Measurements from ENCODE around the gene SMOC1. TPM values are rescaled to one million over a fixed set of nuclear protein-coding genes. Genes with fewer than 3 reads are reported as not detected.

Gene SMOC1
- total RNA-seq, 1 donor from 2014 or later = 10.9 TPM

DNA sequence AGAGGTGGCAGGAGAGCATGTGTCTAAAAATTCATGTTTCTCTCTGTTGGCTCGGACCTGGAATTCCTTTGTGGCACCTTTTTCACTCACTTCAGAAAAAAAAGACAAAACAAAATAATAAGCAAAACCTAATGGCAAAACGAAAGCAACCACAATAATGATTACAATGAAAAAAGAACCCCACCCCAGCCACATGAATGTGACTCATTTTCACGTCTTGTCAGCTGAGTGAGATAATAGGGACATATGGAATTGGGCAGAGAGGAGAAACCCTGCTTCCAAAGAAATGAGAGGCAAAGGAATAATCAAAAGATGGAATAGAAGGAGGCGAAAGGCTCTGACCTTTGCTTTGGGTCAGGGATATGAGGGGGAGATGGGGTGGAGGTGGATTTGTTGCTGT is 166.1 kb downstream of the SMOC1 start:
- Mint-ChIP-seq H3K27ac (no peak overlapping the region), H3K36me3 (ENCODE audit: insufficient read depth) (no peaks in the 10 kb centered on the region), H3K9me3 (ENCODE audit: low read depth) (no peaks in the 10 kb centered on the region), H3K4me1 (ENCODE audit: low read depth) (peaks cover 16% of the 10 kb centered on the region), H3K4me3 (ENCODE audit: low read depth) (no peak overlapping the region), H3K27me3 (peaks cover 28% of the 10 kb centered on the region)
- DNase-seq (ENCODE audit: low spot score, unreplicated experiment) = no peak
- TF ChIP-seq CTCF (IDR thresholded peaks at IDR 0.05; ENCODE audit: unreplicated experiment) = no peak

DNA sequence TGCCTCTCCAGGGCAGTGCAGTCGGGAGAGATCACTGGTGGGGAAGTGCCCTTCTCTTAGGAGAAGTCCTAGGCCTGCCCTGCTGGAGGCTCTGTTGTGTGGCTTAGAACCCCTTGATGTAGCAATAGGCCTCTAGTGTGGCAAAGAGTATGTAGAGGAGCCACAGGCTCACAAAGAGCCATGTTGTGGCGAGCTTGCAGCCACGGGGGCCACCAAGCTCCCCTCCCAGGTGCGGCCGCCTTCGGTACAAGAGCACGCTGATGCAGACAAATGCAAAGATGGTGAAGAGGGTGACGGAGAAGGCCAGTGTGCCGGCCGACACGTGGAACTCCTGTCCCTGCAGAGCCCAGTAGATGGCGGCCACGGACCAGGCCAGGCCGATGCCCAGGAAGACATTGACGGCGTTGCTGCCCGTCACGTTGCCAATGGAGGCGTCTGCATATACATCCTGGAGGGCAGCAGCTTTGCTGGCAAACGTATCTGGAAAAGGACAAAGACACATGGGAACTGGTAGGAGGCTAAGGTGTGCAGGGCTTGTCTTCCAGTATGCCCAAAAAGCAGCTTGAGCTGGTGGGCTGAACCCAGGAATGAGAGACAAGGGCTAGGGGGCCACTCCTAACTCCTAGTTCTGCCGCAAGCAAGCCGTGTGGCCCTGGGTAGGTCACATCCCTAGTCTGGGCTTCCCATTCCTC is 166.8 kb downstream of the SMOC1 start:
- no peak overlapping the region for H3K4me3 Mint-ChIP-seq (ENCODE audit: low read depth)
- DNase-seq (ENCODE audit: low spot score, unreplicated experiment) = peak; percentile 61
- H3K36me3 Mint-ChIP-seq (ENCODE audit: insufficient read depth) = no peaks in the 10 kb centered on the region
- H3K27me3 Mint-ChIP-seq = peaks cover 22% of the 10 kb centered on the region
- peak; percentile 92 for TF ChIP-seq CTCF (IDR thresholded peaks at IDR 0.05; ENCODE audit: unreplicated experiment)
- no peak overlapping the region for H3K27ac Mint-ChIP-seq
- no peaks in the 10 kb centered on the region for H3K9me3 Mint-ChIP-seq (ENCODE audit: low read depth)
- peaks cover 16% of the 10 kb centered on the region for H3K4me1 Mint-ChIP-seq (ENCODE audit: low read depth)

GRCh38 chr14:70047598-70048312 is 168.5 kb downstream of the SMOC1 start:
- Mint-ChIP-seq H3K9me3 (ENCODE audit: low read depth) (no peaks in the 10 kb centered on the region), H3K27ac (peak overlapping the region; percentile 61), H3K4me3 (ENCODE audit: low read depth) (no peak overlapping the region), H3K27me3 (peaks cover 18% of the 10 kb centered on the region), H3K36me3 (ENCODE audit: insufficient read depth) (no peaks in the 10 kb centered on the region), H3K4me1 (ENCODE audit: low read depth) (peaks cover 16% of the 10 kb centered on the region)
- no peak for TF ChIP-seq CTCF (IDR thresholded peaks at IDR 0.05; ENCODE audit: unreplicated experiment)
- no peak for DNase-seq (ENCODE audit: low spot score, unreplicated experiment)

GRCh38 chr14:70048313-70048654 is 169.1 kb downstream of the SMOC1 start:
- no peak for TF ChIP-seq CTCF (IDR thresholded peaks at IDR 0.05; ENCODE audit: unreplicated experiment)
- Mint-ChIP-seq H3K4me3 (ENCODE audit: low read depth) (no peak overlapping the region), H3K27me3 (peaks cover 14% of the 10 kb centered on the region), H3K36me3 (ENCODE audit: insufficient read depth) (no peaks in the 10 kb centered on the region), H3K27ac (peak overlapping the region; percentile 61), H3K4me1 (ENCODE audit: low read depth) (peaks cover 16% of the 10 kb centered on the region), H3K9me3 (ENCODE audit: low read depth) (no peaks in the 10 kb centered on the region)
- DNase-seq (ENCODE audit: low spot score, unreplicated experiment) = no peak

- Mint-ChIP-seq H3K27ac (no peak overlapping the region), H3K36me3 (ENCODE audit: insufficient read depth) (no peaks in the 10 kb centered on the region), H3K9me3 (ENCODE audit: low read depth) (no peaks in the 10 kb centered on the region), H3K4me1 (ENCODE audit: low read depth) (peaks cover 16% of the 10 kb centered on the region), H3K27me3 (peaks cover 10% of the 10 kb centered on the region), H3K4me3 (ENCODE audit: low read depth) (no peak overlapping the region)
- no peak for TF ChIP-seq CTCF (IDR thresholded peaks at IDR 0.05; ENCODE audit: unreplicated experiment)
- no peak for DNase-seq (ENCODE audit: low spot score, unreplicated experiment)
Observed at GRCh38 chr14:70049605-70050004, 170.4 kb downstream of the SMOC1 start.

All from progenitor cell of endocrine pancreas (in vitro differentiated cells).